ENCODE data around the gene NPIPB9.
"Not testable (repeated sequence)": the region's sequence is repeated elsewhere in the genome, so short reads cannot be mapped to it uniquely, and the experiment has no call there.

The NPIPB9 gene

DNA sequence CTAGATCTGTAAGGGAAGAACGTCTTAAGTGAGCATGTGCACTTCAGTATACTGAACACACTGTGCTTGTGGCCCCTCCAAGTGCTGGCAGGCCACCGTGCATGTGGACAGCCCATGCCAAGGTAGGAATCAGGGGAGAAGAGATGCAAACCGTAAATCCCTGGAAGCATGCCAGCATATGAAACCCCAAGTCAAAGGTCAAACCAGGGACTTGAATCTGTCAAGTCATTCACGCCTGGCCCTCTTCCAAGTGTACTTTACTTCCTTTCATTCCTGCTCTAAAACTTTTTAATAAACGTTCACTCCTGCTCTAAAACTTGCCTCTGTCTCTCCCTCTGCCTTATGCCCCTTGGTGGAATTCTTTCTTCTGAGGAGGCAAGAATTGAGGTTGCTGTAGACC is 68.4 kb downstream of the NPIPB9 start:
- TF ChIP-seq ZNF274 (IDR thresholded peaks at IDR 0.05; ENCODE audit: low read depth, low read length), result no peak
- H3K4me3 ChIP-seq (ENCODE audit: low read length), result no peak overlapping the region

DNA sequence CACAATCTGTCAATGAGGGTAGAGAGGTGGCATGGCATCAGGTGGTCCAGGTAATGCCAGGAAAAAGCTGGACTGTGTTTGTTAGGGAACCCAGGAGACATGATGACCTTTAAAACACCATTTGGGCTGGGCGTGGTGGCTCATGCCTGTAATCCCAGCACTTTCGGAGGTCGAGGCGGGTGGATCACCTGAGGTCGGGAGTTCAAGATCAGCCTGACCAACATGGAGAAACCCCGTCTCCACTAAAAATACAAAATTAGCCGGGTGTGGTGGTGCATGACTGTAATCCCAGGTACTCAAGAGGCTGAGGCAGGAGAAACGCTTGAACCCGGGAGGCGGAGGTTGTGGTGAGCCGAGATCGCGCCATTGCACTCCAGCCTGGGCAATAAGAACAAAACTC is 69.0 kb downstream of the NPIPB9 start:
- not testable (repeated sequence) for H3K4me3 ChIP-seq (ENCODE audit: low read length)

DNA sequence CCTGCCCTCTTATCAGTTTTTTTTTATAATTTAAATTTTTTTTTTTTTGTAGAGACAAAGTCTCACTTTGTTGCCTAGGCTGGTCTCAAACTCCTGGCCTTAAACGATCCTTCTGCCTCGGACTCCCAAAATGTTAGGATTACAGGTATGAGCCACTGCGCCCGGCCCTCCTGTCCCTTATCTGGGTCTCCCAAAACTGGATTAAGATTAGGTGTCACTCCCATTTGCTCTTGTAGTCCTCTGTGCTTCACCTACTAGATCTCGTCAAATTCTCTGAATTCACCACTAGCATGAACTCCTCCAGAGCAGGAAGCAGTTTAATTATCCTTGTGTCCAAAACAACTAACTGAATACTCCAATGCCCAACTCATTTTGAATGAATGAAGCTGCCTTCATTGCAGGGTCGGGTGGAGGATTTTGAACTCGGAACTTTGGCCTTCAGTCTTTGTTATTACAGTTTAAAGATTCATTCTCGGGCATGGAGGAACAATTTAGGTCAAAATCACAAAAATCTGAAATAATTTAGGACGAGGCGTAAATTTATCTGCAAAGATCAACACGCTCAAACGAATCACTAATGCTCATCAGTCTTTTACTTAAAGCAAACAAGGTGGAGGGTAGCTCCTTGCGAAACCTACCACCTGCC is 70.4 kb downstream of the NPIPB9 start:
- H3K4me3 ChIP-seq (ENCODE audit: low read length), result peak overlapping the region; percentile 86
- TF ChIP-seq ZNF274 (IDR thresholded peaks at IDR 0.05; ENCODE audit: low read depth, low read length), result no peak
